CD4-positive, CD25-positive, alpha-beta regulatory T cell (primary cell): ENCODE measurements around the gene HHAT. TPM values are rescaled to one million over a fixed set of nuclear protein-coding genes. Genes with fewer than 3 reads are reported as not detected.

ENCODE experiments used
- ATAC-seq, 2 donors: fragments of 150-1000 bp; cut with Tn5 transposase; one replicate each; pipeline ENCODE4 v1.10.0; 2021; ENCODE audit warnings: low read depth in 2 of 2, moderate number of reproducible peaks in 2 of 2, moderate library complexity in 1 of 2
- DNase-seq, 3 donors: peaks; one replicate each; pipeline versions ENCODE4 v3.0.0 to v3.0.0-alpha.2; 2012 to 2022; ENCODE audit warnings: mixed read lengths in 1 of 3
- H3K27ac ChIP-seq: one replicate; pipeline ENCODE4 v1.7.0; 2013; ENCODE audit warnings: mild to moderate bottlenecking, low read length; ENCODE audit not compliant: insufficient read depth, poor library complexity, severe bottlenecking
- H3K27me3 ChIP-seq: one replicate; pipeline ENCODE4 v1.7.0; 2013; ENCODE audit warnings: low read length; ENCODE audit not compliant: control insufficient read depth, insufficient read depth
- H3K36me3 ChIP-seq: one replicate; pipeline ENCODE4 v1.7.0; 2013; ENCODE audit warnings: mild to moderate bottlenecking, low read length, moderate library complexity; ENCODE audit not compliant: control insufficient read depth, insufficient read depth
- H3K4me1 ChIP-seq: 2 replicates; pipeline ENCODE4 v1.7.0; 2013; ENCODE audit warnings: mild to moderate bottlenecking, low read length; ENCODE audit not compliant: insufficient read depth, control insufficient read depth, poor library complexity, severe bottlenecking
- H3K4me3 ChIP-seq: one replicate; pipeline ENCODE4 v1.7.0; 2013; ENCODE audit warnings: low read depth, mild to moderate bottlenecking, low read length, moderate library complexity
- H3K9me3 ChIP-seq, 2 experiments: 1 replicate in 1 of 2; 2 replicates in 1 of 2; pipeline ENCODE4 v1.7.0; 2013; ENCODE audit warnings: low read length in 2 of 2, mild to moderate bottlenecking in 1 of 2, moderate library complexity in 1 of 2; ENCODE audit not compliant: control insufficient read depth in 2 of 2
- H3K27ac Mint-ChIP-seq, 3 donors: one replicate each; pipeline ENCODE4 v1.8.0; 2020 to 2022; ENCODE audit warnings: mild to moderate bottlenecking in 3 of 3, mixed read lengths in 3 of 3, moderate library complexity in 2 of 3
- H3K27me3 Mint-ChIP-seq: one replicate; pipeline ENCODE4 v1.8.0; 2022; ENCODE audit warnings: mild to moderate bottlenecking, mixed read lengths
- H3K36me3 Mint-ChIP-seq: one replicate; pipeline ENCODE4 v1.8.0; 2020; ENCODE audit warnings: mixed read lengths
- H3K4me1 Mint-ChIP-seq, 4 donors: one replicate each; pipeline ENCODE4 v1.8.0; 2020 to 2022; ENCODE audit warnings: mixed read lengths in 4 of 4, mild to moderate bottlenecking in 1 of 4
- H3K4me3 Mint-ChIP-seq, 4 donors: one replicate each; pipeline ENCODE4 v1.8.0; 2020 to 2022; ENCODE audit warnings: mild to moderate bottlenecking in 4 of 4, mixed read lengths in 4 of 4, moderate library complexity in 3 of 4
- H3K9me3 Mint-ChIP-seq, 7 donors: one replicate each; pipeline ENCODE4 v1.8.0; 2020 to 2022; ENCODE audit warnings: mixed read lengths in 7 of 7, mild to moderate bottlenecking in 3 of 7, moderate library complexity in 2 of 7
- polyA plus RNA-seq, 4 donors: library from polyadenylated mRNA; unstranded; fragments of 300-500 nt; fragmentation: Illumina TruSeq; gene quantifications; one replicate each; pipeline ENCODE4 v1.2.3, GENCODE V29; 2021
- total RNA-seq: library from RNA; stranded (reverse); gene quantifications from one replicate; pipeline ENCODE4 v1.2.3, GENCODE V29; 2022

The HHAT gene
- total and polyA plus RNA-seq, 5 donors from 2014 or later: 1.4 to 6.0 (median 2.0) TPM

DNA sequence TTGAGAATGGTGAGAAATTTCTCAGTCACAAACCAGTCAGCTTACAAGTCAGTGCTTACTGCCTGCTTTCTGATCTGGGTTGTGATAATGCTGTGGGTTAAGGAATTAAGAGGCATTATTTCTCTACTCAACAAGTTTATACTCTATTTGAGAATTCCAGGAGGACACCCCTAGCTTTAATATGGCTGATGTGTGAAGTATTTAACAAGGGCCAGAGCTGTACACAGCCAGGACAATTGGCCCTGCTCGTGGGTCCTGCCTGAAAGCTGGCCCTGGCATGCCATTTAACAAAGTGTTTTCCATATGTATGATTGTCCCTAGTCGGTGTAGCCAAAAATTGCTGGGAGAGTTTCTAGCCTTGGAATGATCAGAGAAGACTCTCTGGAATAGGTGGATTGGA is 43.2 kb downstream of the HHAT start:
- H3K9me3 ChIP-seq: no peaks in the 10 kb centered on the region
- no peak overlapping the region for H3K4me3 ChIP-seq
- H3K4me1 Mint-ChIP-seq: peaks cover 4 to 19% (median 10%) of the 10 kb centered on the region in 4 donors
- no peak overlapping the region for H3K27ac Mint-ChIP-seq
- H3K4me1 ChIP-seq: no peaks in the 10 kb centered on the region
- no peak for DNase-seq
- no peaks in the 10 kb centered on the region for H3K9me3 Mint-ChIP-seq
- ATAC-seq: no peak
- H3K27ac ChIP-seq: no peak overlapping the region
- no peaks in the 10 kb centered on the region for H3K36me3 ChIP-seq
- no peaks in the 10 kb centered on the region for H3K36me3 Mint-ChIP-seq
- peaks cover 5% of the 10 kb centered on the region for H3K27me3 Mint-ChIP-seq
- H3K27me3 ChIP-seq: no peaks in the 10 kb centered on the region
- H3K4me3 Mint-ChIP-seq: no peak overlapping the region

DNA sequence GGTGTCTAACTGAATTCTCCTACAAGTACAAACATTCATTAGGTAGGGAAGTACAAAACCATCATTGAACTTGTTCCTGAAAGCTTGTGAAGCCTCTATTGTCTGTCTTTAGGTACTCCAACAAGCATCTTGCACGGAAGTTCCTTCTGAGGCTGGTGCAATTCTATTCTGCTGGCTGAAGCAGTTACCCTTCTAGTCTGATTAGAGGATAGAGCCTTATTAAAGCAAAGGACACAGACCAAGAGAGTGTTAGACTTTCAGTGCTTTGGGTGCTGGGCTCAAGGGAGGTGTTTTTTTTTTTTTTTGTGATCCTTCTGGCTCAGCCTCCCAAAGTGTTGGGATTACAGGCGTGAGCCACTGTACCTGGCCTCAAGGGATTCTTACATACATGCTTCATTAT is 43.8 kb downstream of the HHAT start:
- H3K27ac Mint-ChIP-seq: no peak overlapping the region
- H3K4me3 ChIP-seq: no peak overlapping the region
- peaks cover 5% of the 10 kb centered on the region for H3K27me3 Mint-ChIP-seq
- no peaks in the 10 kb centered on the region for H3K27me3 ChIP-seq
- ATAC-seq (no peak), DNase-seq (no peak)
- H3K4me3 Mint-ChIP-seq: no peak overlapping the region
- no peaks in the 10 kb centered on the region for H3K4me1 ChIP-seq
- no peak overlapping the region for H3K27ac ChIP-seq
- no peaks in the 10 kb centered on the region for H3K36me3 Mint-ChIP-seq
- peaks cover 4 to 19% (median 10%) of the 10 kb centered on the region in 4 donors for H3K4me1 Mint-ChIP-seq
- H3K36me3 ChIP-seq: no peaks in the 10 kb centered on the region
- H3K9me3 Mint-ChIP-seq: no peaks in the 10 kb centered on the region
- no peaks in the 10 kb centered on the region for H3K9me3 ChIP-seq

DNA sequence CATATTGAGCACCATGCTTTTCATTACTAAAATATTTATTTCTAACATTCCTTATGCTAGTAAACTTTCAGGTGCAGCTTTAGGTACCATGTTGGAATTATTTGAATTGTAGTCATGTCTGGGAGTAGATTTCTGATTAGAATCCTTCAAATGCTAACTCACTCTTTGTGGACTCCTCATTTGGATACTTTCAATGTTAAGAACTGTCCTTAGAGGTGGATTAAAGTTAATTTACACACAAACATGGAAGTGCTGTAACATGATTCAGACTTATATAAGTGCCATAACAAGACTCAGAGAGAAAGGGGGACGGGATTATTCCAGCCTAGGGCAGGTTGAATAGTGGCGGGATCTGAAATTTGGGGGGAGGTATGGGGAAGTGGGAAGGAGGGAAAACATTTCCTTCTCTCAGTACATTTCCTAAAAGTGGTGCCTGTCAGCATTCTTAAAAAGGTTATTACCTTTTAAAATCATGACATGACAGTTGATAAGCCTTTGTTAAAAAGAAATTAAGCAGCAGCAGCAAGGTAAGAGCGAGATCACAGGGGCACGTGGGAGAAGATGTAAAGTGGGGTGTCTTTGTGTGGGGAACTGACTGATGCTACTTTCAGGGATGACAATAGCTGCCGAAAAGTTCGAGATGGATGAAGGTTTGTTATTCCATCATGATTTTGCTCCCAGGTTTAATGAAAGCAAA is 44.4 kb downstream of the HHAT start:
- Mint-ChIP-seq H3K27ac (no peak overlapping the region), H3K9me3 (no peaks in the 10 kb centered on the region), H3K36me3 (no peaks in the 10 kb centered on the region), H3K27me3 (peaks cover 5% of the 10 kb centered on the region), H3K4me1 (peaks cover 4 to 19% (median 10%) of the 10 kb centered on the region in 4 donors), H3K4me3 (peak overlapping the region in 1 of 4 donors; percentile 67)
- Histone ChIP-seq H3K36me3 (no peaks in the 10 kb centered on the region), H3K27me3 (no peaks in the 10 kb centered on the region), H3K4me3 (no peak overlapping the region), H3K4me1 (no peaks in the 10 kb centered on the region), H3K9me3 (no peaks in the 10 kb centered on the region), H3K27ac (no peak overlapping the region)
- ATAC-seq (no peak), DNase-seq (no peak)

DNA sequence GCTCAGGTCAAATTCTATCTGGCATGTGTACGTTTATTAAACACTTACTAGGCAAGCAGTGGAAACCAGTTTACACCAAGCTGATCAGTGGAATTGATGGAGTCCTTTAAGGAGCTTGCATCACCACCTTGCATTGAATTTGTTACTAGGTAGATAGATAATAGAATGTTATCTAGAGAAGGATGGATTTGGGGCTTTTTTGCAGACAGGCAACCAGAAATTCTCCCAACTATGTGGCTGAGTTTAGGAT is 44.9 kb downstream of the HHAT start:
- DNase-seq (no peak), ATAC-seq (peak in 1 of 2 donors; percentile 26)
- H3K4me1 Mint-ChIP-seq: peaks cover 4 to 19% (median 10%) of the 10 kb centered on the region in 4 donors
- H3K9me3 Mint-ChIP-seq: no peaks in the 10 kb centered on the region
- no peaks in the 10 kb centered on the region for H3K36me3 Mint-ChIP-seq
- Histone ChIP-seq H3K4me1 (no peaks in the 10 kb centered on the region), H3K9me3 (no peaks in the 10 kb centered on the region), H3K27me3 (no peaks in the 10 kb centered on the region), H3K27ac (no peak overlapping the region), H3K4me3 (no peak overlapping the region), H3K36me3 (no peaks in the 10 kb centered on the region)
- no peak overlapping the region for H3K27ac Mint-ChIP-seq
- peaks cover 5% of the 10 kb centered on the region for H3K27me3 Mint-ChIP-seq
- no peak overlapping the region for H3K4me3 Mint-ChIP-seq

DNA sequence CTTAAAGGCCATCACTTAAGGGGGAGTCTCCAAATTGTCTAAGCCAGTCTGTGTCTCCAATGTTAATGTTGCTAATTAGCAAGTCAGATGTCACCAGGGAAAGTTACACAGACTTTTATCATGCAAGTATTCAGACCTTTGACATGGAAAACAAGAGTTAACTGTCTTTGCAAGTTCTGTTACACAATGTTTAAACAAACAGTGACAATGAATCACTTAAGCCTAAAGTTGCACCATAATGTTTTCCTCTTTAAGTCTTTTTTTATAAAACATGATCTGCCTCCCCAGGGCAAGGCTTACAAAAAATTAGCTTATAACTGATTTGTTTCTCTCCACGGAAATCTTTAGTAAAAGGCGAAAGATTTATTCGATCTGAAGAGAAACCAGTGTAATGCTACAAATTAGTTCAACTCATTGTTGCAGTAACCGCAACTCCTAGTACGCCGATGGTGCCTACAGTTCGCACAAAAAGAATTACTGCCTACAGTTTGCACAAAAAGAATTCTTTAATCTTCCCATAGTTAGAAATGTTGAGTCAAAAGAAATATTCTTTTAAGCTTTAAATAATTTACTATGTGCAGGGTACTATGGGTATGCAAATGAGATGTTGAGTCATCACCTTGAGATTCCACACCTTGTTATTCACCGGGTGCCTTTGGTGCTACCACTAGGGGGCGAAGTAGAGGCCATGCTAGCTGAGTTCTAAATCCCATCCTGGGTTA is 45.3 kb downstream of the HHAT start:
- H3K27ac ChIP-seq: no peak overlapping the region

DNA sequence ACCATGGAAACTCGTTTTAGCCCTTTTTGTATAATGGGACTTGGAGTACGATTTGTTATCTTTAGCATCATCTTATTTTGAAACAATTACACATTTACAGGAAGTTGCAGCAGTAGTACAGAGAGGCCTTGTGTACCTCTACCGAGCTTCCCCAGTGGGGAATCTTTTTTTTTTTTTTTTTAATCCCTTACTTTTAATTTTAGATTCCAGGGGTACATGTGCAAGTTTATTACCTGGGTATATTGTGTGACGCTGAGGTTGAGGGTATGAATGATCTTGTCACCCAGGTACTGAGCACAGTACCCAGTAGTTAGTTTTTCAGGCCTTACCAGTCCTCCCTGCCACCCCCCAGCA is 45.9 kb downstream of the HHAT start:
- H3K27ac ChIP-seq: no peak overlapping the region
- DNase-seq: no peak
- H3K4me1 ChIP-seq: no peaks in the 10 kb centered on the region
- ATAC-seq: no peak
- Mint-ChIP-seq H3K27ac (peak overlapping the region; percentile 29 to 74 (median 72)), H3K4me1 (peaks cover 4 to 19% (median 10%) of the 10 kb centered on the region in 4 donors), H3K27me3 (peaks cover 5% of the 10 kb centered on the region), H3K9me3 (no peaks in the 10 kb centered on the region), H3K36me3 (no peaks in the 10 kb centered on the region), H3K4me3 (peak overlapping the region in 1 of 4 donors; percentile 19)
- H3K9me3 ChIP-seq: no peaks in the 10 kb centered on the region
- peak overlapping the region; percentile 53 for H3K4me3 ChIP-seq
- no peaks in the 10 kb centered on the region for H3K36me3 ChIP-seq
- H3K27me3 ChIP-seq: no peaks in the 10 kb centered on the region

More for the DNA sequence above, 45.3 kb downstream of the HHAT start:
- no peaks in the 10 kb centered on the region for H3K27me3 ChIP-seq
- Mint-ChIP-seq H3K4me3 (no peak overlapping the region), H3K9me3 (no peaks in the 10 kb centered on the region), H3K36me3 (no peaks in the 10 kb centered on the region), H3K4me1 (peaks cover 4 to 19% (median 10%) of the 10 kb centered on the region in 4 donors), H3K27ac (peak overlapping the region in 2 of 3 donors; percentile 17 to 74), H3K27me3 (peaks cover 5% of the 10 kb centered on the region)
- DNase-seq (peak; percentile 29 to 65 (median 54)), ATAC-seq (peak; percentile 6 to 66)
- H3K4me3 ChIP-seq: peak overlapping the region; percentile 53
- H3K36me3 ChIP-seq: no peaks in the 10 kb centered on the region
- H3K9me3 ChIP-seq: no peaks in the 10 kb centered on the region
- H3K4me1 ChIP-seq: no peaks in the 10 kb centered on the region

DNA sequence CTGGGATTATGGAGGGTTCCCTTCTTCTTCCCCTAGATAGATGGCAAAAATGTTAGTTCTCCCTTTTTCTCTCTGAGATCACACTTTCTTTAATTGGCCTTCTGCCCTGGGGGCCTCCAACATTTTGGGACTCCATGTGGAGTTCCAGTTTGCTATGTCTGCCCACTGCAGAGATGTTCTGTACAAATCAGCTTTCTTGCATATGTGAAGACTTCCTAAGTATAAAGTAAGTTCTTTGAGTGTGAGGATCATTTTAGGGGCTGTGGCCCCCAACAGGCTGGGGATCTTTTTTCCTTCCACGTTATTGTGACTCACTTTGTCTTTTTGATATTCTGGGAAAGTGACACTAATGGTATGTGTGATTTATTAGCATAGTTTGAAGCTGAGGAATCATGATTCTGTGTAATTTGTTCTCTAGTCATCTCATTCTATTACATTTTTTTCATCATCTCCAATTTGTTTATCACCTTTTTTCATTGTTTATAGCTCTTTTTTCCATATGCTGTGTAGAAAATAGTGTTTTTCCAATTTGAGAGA is 48.2 kb downstream of the HHAT start:
- Mint-ChIP-seq H3K4me3 (no peak overlapping the region), H3K36me3 (no peaks in the 10 kb centered on the region), H3K27ac (no peak overlapping the region), H3K4me1 (peaks cover 4 to 19% (median 10%) of the 10 kb centered on the region in 4 donors), H3K27me3 (peaks cover 5% of the 10 kb centered on the region), H3K9me3 (no peaks in the 10 kb centered on the region)
- no peak overlapping the region for H3K27ac ChIP-seq
- H3K4me3 ChIP-seq: no peak overlapping the region
- no peaks in the 10 kb centered on the region for H3K36me3 ChIP-seq
- H3K4me1 ChIP-seq: no peaks in the 10 kb centered on the region
- H3K27me3 ChIP-seq: no peaks in the 10 kb centered on the region
- DNase-seq (no peak), ATAC-seq (no peak)
- H3K9me3 ChIP-seq: no peaks in the 10 kb centered on the region
